Endothelial cell of umbilical vein (primary cell): ENCODE data around the gene CCR7. TPM values are rescaled to one million over a fixed set of nuclear protein-coding genes. Genes with fewer than 3 reads are reported as not detected.

Experiments used
- BruUV-seq: library from RNA; stranded (reverse); fragments of 400-500 nt; replicated peaks from 2 replicates; lab custom pipeline; 2021; lab: Mats Ljungman, UMichigan
- CTCF ChIA-PET: fragments of 300-600, 350-600 bp; sonication (Branson Sonifier 250); formaldehyde crosslinking; loops from one replicate; lab custom pipeline; 2021; ENCODE audit warnings: antibody characterized with exemption, inconsistent platforms; lab: Charles Lee
- POLR2A ChIA-PET: fragments of 300-600, 350-600 bp; sonication (Branson Sonifier 250); formaldehyde crosslinking; loops from one replicate; lab custom pipeline; 2021; ENCODE audit warnings: antibody characterized with exemption, inconsistent platforms; lab: Charles Lee
- DNase-seq: peaks from one replicate; pipeline ENCODE4 v3.0.0-alpha.2; 2011; ENCODE audit warnings: low read depth, low spot score
- FAIRE-seq: peaks from 2 replicates; lab custom pipeline; 2011; peaks lifted over from hg19 to GRCh38; lab: Jason Lieb, UNC
- H2AFZ ChIP-seq: 2 replicates; pipeline ENCODE4 v1.6.0; 2012; ENCODE audit warnings: low read depth, low read length, control low read depth, inconsistent platforms
- H3K27ac ChIP-seq: 2 replicates; pipeline ENCODE4 v1.5.1; 2011; ENCODE audit warnings: low read depth, mild to moderate bottlenecking, control low read depth, low read length, moderate library complexity; ENCODE audit not compliant: insufficient read depth
- H3K27me3 ChIP-seq, 2 experiments: 2 replicates each; pipeline versions ENCODE4 v1.6.0 to v1.6.1; 2011; ENCODE audit warnings: low read length in 2 of 2, mixed read lengths in 1 of 2; ENCODE audit not compliant: control insufficient read depth in 2 of 2, insufficient read depth in 2 of 2
- H3K36me3 ChIP-seq, 2 experiments: 2 replicates in 1 of 2; 3 replicates in 1 of 2; pipeline ENCODE4 v1.5.1; 2011; ENCODE audit warnings: low read length in 2 of 2, mild to moderate bottlenecking in 1 of 2, moderate library complexity in 1 of 2; ENCODE audit not compliant: control insufficient read depth in 2 of 2, insufficient read depth in 2 of 2; ENCODE audit errors: extremely low read depth in 1 of 2
- H3K4me1 ChIP-seq: 3 replicates; pipeline ENCODE4 v1.5.1; 2011; ENCODE audit warnings: mild to moderate bottlenecking, low read length; ENCODE audit not compliant: control insufficient read depth, insufficient read depth; ENCODE audit errors: extremely low read depth
- H3K4me2 ChIP-seq: 2 replicates; pipeline ENCODE4 v1.6.1; 2011; ENCODE audit warnings: low read length, control low read depth, mixed read lengths; ENCODE audit not compliant: insufficient read depth
- H3K4me3 ChIP-seq, 3 experiments: fragments of 200-600 bp in 1 of 3; sonication (generic), shearing (Covaris generic) in 1 of 3; replicated peaks in 1 of 3; 2 replicates each; pipeline ENCODE4 v1.5.1; 2011 to 2016; ENCODE audit warnings: control low read depth in 3 of 3, low read length in 3 of 3, mild to moderate bottlenecking in 2 of 3, inconsistent platforms in 1 of 3, low read depth in 1 of 3, moderate library complexity in 1 of 3; ENCODE audit not compliant: insufficient read depth in 1 of 3
- H3K79me2 ChIP-seq: 2 replicates; pipeline ENCODE4 v1.6.0; 2012; ENCODE audit warnings: low read length, inconsistent platforms; ENCODE audit not compliant: control insufficient read depth, insufficient read depth
- H3K9ac ChIP-seq: replicated peaks from 2 replicates; pipeline ENCODE3; 2011; ENCODE audit warnings: low read length, control low read depth; ENCODE audit not compliant: insufficient read depth; ENCODE audit errors: extremely low read depth
- H3K9me1 ChIP-seq: replicated peaks from 3 replicates; pipeline ENCODE4 v1.6.0; 2011; ENCODE audit warnings: mild to moderate bottlenecking, low read length; ENCODE audit not compliant: control insufficient read depth, insufficient read depth; ENCODE audit errors: extremely low read depth
- H3K9me3 ChIP-seq: replicated peaks from 2 replicates; pipeline ENCODE4 v1.5.1; 2012; ENCODE audit warnings: low read length, inconsistent platforms; ENCODE audit not compliant: control insufficient read depth, insufficient read depth
- H4K20me1 ChIP-seq: replicated peaks from 2 replicates; pipeline ENCODE3; 2011; ENCODE audit warnings: mild to moderate bottlenecking, low read length; ENCODE audit not compliant: control insufficient read depth, insufficient read depth; ENCODE audit errors: extremely low read depth
- EZH2 ChIP-seq: IDR thresholded peaks from 2 replicates; pipeline ENCODE4 v1.6.1; 2012; ENCODE audit warnings: borderline replicate concordance, low read depth, mild to moderate bottlenecking, moderate library complexity, low read length, inconsistent platforms; ENCODE audit not compliant: severe bottlenecking
- FOS ChIP-seq: IDR thresholded peaks from 2 replicates; pipeline ENCODE4 v1.6.1; 2011; ENCODE audit warnings: mild to moderate bottlenecking, low read length, moderate library complexity, borderline replicate concordance; ENCODE audit not compliant: insufficient read depth
- GATA2 ChIP-seq: IDR thresholded peaks from 2 replicates; pipeline ENCODE4 v1.7.0; 2011; ENCODE audit warnings: low read depth, mild to moderate bottlenecking, moderate library complexity, mixed read lengths, low read length; ENCODE audit not compliant: insufficient read length, insufficient read depth
- JUN ChIP-seq: IDR thresholded peaks from 2 replicates; pipeline ENCODE4 v1.6.1; 2011; ENCODE audit warnings: borderline replicate concordance, low read depth; ENCODE audit not compliant: insufficient read length, insufficient read depth
- MYC ChIP-seq: IDR thresholded peaks from one replicate; pipeline ENCODE4 v1.6.1; 2011; ENCODE audit warnings: mild to moderate bottlenecking, low read depth, low read length
- POLR2A ChIP-seq: IDR thresholded peaks from 2 replicates; pipeline ENCODE4 v1.6.1; 2012; ENCODE audit warnings: low read depth, mild to moderate bottlenecking, control low read depth, low read length
- POLR2AphosphoS5 ChIP-seq: IDR thresholded peaks from 2 replicates; pipeline ENCODE4 v1.6.1; 2012; ENCODE audit warnings: low read depth, mild to moderate bottlenecking, control low read depth, low read length, moderate library complexity; ENCODE audit not compliant: insufficient read depth
- dilution Hi-C: fragments of 300-500 bp; cut with MboI; formaldehyde crosslinking; loops from one replicate; pipeline ENCODE4 v1.15.0; 2019; ENCODE audit warnings: low sequenced_read_pairs; ENCODE audit not compliant: extremely low pct_ligation_motif_present
- intact Hi-C: fragments of 100-400 bp; cut with micrococcal nuclease; formaldehyde crosslinking; loops from one replicate; pipeline ENCODE4 v1.10.0; 2022
- polyA plus RNA-seq, 4 experiments: library from polyadenylated mRNA; depleted of rRNA in 3 of 4; stranded (reverse) in 3 of 4; unstranded in 1 of 4; fragments of >200 nt; gene quantifications; 2 replicates each; pipeline versions ENCODE4 v1.2.1 to v1.2.3, GENCODE V29; 2011 to 2012; ENCODE audit warnings: missing spikeins in 1 of 4
- total RNA-seq: library from RNA; stranded (reverse); gene quantifications from 2 replicates; pipeline ENCODE4 v1.2.3, GENCODE V29; 2021
- TF ChIP-seq, protein P1 (sequence below), 2 donors: IDR thresholded peaks; 1 replicate in 1 of 2; 2 replicates in 1 of 2; pipeline ENCODE4 v1.5.1; 2011; ENCODE audit warnings: low read length in 2 of 2, mild to moderate bottlenecking in 2 of 2, moderate library complexity in 2 of 2, control low read depth in 1 of 2, inconsistent platforms in 1 of 2, low read depth in 1 of 2; ENCODE audit not compliant: insufficient read depth in 1 of 2; ENCODE audit errors: extremely low read depth in 1 of 2
- TF ChIP-seq, protein P2 (sequence below): IDR thresholded peaks from 2 replicates; pipeline ENCODE4 v1.6.1; 2011; ENCODE audit not compliant: insufficient read depth, insufficient read length

The CCR7 gene
- total and polyA plus RNA-seq, 2 donors (not counting 3 experiments of a cell fraction or from before 2014, with no cell fraction given), result 0.18 TPM; not detected in 1

DNA sequence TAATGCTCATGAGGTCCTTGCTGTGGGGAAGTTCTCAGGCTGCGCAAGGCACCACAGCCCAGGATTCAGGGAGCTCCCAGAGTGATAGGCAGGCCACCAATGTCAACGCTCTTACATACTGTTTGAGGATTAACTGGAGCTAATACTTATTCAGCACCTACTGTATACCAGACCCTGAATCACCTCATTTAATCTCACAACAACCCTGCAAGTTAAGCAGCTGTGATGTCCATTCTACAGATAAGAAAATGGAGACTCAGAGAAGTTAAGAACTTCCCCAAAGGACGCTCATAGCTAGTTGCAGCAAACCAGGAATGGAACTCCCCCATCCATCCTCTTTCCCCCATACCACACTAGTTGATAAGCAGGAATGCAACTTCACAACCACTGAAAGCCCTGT, 25.5 kb upstream of the CCR7 start:
- Histone ChIP-seq H3K9me3 (no peaks in the 10 kb centered on the region), H3K36me3 (no peaks in the 10 kb centered on the region), H3K9me1 (no peaks in the 10 kb centered on the region), H4K20me1 (no peaks in the 10 kb centered on the region), H3K27ac (no peak overlapping the region), H3K79me2 (no peaks in the 10 kb centered on the region), H3K27me3 (peaks cover 9 to 13% of the 10 kb centered on the region in 2 experiments), H3K4me3 (no peak overlapping the region), H3K4me2 (no peak overlapping the region), H2AFZ (no peak overlapping the region), H3K4me1 (no peaks in the 10 kb centered on the region), H3K9ac (no peak overlapping the region)
- FAIRE-seq (no peak), DNase-seq (no peak)
- dilution Hi-C loops (no loop called here), intact Hi-C loops (no loop called here)
- POLR2A ChIA-PET, result no interaction called here
- no TSS peak for BruUV-seq
- TF ChIP-seq JUN (no peak), FOS (no peak), MYC (no peak)
- TF ChIP-seq, protein P1, sequence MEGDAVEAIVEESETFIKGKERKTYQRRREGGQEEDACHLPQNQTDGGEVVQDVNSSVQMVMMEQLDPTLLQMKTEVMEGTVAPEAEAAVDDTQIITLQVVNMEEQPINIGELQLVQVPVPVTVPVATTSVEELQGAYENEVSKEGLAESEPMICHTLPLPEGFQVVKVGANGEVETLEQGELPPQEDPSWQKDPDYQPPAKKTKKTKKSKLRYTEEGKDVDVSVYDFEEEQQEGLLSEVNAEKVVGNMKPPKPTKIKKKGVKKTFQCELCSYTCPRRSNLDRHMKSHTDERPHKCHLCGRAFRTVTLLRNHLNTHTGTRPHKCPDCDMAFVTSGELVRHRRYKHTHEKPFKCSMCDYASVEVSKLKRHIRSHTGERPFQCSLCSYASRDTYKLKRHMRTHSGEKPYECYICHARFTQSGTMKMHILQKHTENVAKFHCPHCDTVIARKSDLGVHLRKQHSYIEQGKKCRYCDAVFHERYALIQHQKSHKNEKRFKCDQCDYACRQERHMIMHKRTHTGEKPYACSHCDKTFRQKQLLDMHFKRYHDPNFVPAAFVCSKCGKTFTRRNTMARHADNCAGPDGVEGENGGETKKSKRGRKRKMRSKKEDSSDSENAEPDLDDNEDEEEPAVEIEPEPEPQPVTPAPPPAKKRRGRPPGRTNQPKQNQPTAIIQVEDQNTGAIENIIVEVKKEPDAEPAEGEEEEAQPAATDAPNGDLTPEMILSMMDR (IDR thresholded peaks at IDR 0.05; ENCODE audit: extremely low read depth in 1 of 2, insufficient read depth in 1 of 2, low read depth in 1 of 2, low read length in 2 of 2), result no peak
- CTCF ChIA-PET, result interaction anchor here (1.5 kb wide), 1 partner anchor 29 kb away, joined by 4 read pairs; no protein-coding TSS in a partner anchor

DNA sequence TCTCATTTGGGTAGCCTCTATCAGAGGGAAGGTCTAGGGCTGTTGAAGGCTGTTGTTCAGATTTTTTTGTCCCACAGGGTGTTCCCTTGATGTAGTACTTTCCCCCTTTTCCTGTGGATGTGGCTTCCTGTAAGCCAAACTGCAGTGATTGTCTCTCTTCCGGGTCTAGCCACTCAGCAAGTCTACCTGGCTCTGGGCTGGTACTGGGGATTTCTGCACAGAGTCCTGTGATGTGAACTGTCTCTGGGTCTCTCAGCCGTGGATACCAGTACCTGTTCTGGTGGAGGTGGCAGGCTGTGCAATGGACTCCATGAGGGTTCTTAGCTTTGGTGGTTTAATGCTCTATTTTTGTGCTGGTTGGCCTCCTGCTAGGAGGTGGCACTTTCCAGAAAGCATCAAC, 23.3 kb upstream of the CCR7 start:
- H3K4me1 ChIP-seq, result no peaks in the 10 kb centered on the region
- no peak overlapping the region for H3K9ac ChIP-seq
- dilution Hi-C loops (no loop called here), intact Hi-C loops (no loop called here)
- FAIRE-seq (no peak), DNase-seq (no peak)
- H3K79me2 ChIP-seq, result no peaks in the 10 kb centered on the region
- POLR2A ChIA-PET, result no interaction called here
- H3K27ac ChIP-seq, result no peak overlapping the region
- CTCF ChIA-PET, result no interaction called here
- no peaks in the 10 kb centered on the region for H3K9me1 ChIP-seq
- no peak overlapping the region for H3K4me2 ChIP-seq
- TF ChIP-seq MYC, result no peak
- no peak for TF ChIP-seq JUN
- no peak for TF ChIP-seq POLR2AphosphoS5
- TF ChIP-seq EZH2, result no peak
- TF ChIP-seq, protein P1 (IDR thresholded peaks at IDR 0.05; ENCODE audit: extremely low read depth in 1 of 2, insufficient read depth in 1 of 2, low read depth in 1 of 2, low read length in 2 of 2), result no peak
- TF ChIP-seq GATA2, result no peak
- TF ChIP-seq, protein P2, sequence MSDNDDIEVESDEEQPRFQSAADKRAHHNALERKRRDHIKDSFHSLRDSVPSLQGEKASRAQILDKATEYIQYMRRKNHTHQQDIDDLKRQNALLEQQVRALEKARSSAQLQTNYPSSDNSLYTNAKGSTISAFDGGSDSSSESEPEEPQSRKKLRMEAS, result no peak
- TF ChIP-seq POLR2A, result no peak
- TF ChIP-seq FOS, result no peak
- H2AFZ ChIP-seq, result no peak overlapping the region
- H3K9me3 ChIP-seq, result no peaks in the 10 kb centered on the region
- H3K36me3 ChIP-seq, result no peaks in the 10 kb centered on the region
- H4K20me1 ChIP-seq, result no peaks in the 10 kb centered on the region
- no TSS peak for BruUV-seq
- no peak overlapping the region for H3K4me3 ChIP-seq
- H3K27me3 ChIP-seq, result peaks cover 7 to 13% of the 10 kb centered on the region in 2 experiments
